ENCODE measurements around the gene NPAS3. TPM values are rescaled to one million over a fixed set of nuclear protein-coding genes. Genes with fewer than 3 reads are reported as not detected.

Gene NPAS3
- total RNA-seq, 2 donors from 2014 or later = 1.1 to 1.8 TPM

GRCh38 chr14:33357225-33358010 lies 418.7 kb downstream of the NPAS3 start:
- no peaks in the 10 kb centered on the region for H3K9me3 ChIP-seq
- no peaks in the 10 kb centered on the region for H3K4me1 ChIP-seq (replicated peaks)
- no peak overlapping the region for H3K27ac ChIP-seq
- no peaks in the 10 kb centered on the region for H3K36me3 ChIP-seq
- no peaks in the 10 kb centered on the region for H3K27me3 ChIP-seq (replicated peaks; ENCODE audit: insufficient read depth)
- H3K4me3 ChIP-seq = no peak overlapping the region
- no peak for DNase-seq (ENCODE audit: low spot score)
- no peak for TF ChIP-seq CTCF (IDR thresholded peaks at IDR 0.05)
- TF ChIP-seq POLR2AphosphoS5 (IDR thresholded peaks at IDR 0.05) = no peak
- TF ChIP-seq POLR2A (IDR thresholded peaks at IDR 0.05) = no peak
- WGBS = 78% methylated on average over 8 of the region's 8 CpGs
- intact Hi-C loops (cut with DNase I) = no loop called here

DNA sequence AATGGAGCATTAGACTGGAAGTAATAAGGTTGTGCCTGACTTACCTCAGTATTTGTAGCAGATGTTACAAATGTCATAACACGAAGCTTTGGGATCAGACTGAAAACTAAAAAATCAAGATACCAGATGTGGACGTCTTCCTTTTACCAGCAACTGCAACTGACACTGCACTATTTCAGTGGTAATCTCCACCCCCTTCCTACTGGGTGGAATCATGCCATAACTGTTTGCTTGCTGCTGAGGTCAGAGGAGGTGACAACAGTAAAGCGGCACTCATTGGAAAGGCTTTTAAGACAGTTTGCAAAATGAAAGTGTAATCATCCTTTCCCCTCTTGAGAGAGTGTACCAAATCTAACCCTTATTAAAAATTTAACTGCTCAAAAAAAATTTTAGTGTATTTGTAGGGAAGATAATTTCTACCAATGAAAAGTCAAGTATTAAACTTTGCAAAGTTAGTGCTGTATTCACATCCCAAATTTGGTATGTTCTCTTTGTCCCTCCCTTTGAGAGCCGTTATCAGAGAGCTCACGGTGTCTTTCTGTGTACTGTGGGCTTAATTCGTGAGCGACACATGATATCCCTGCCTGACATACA lies 420.7 kb downstream of the NPAS3 start:
- intact Hi-C loops (cut with DNase I) = no loop called here
- Histone ChIP-seq H3K27ac (no peak overlapping the region), H3K9me3 (no peaks in the 10 kb centered on the region), H3K4me1 (replicated peaks) (no peaks in the 10 kb centered on the region), H3K4me3 (no peak overlapping the region), H3K27me3 (replicated peaks; ENCODE audit: insufficient read depth) (no peaks in the 10 kb centered on the region), H3K36me3 (no peaks in the 10 kb centered on the region)
- TF ChIP-seq POLR2A (IDR thresholded peaks at IDR 0.05) (no peak), CTCF (IDR thresholded peaks at IDR 0.05) (no peak), POLR2AphosphoS5 (IDR thresholded peaks at IDR 0.05) (no peak)
- no peak for DNase-seq (ENCODE audit: low spot score)
- WGBS = 75% methylated on average over 7 of the region's 7 CpGs

DNA sequence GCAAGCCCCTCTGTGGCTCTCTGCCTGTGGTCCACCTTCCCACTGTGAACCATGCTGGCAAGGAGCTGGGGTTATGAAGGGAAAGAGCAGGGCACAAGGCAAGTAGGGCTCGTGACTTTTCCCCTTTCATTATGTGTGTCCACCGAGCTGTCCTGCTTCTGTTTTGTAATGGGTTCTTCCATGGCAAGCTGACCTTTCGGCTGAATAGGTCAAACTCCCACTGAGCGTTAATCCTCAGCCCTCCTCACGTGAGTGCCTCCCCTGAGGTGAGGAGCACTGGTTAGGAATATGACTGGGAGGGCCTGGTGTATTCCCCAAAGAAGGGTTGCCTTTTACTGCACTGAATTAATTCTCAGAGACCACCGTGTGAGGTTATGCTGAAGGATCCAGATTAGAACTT lies 424.3 kb downstream of the NPAS3 start:
- TF ChIP-seq POLR2AphosphoS5 (IDR thresholded peaks at IDR 0.05) = no peak
- TF ChIP-seq POLR2A (IDR thresholded peaks at IDR 0.05) = no peak
- TF ChIP-seq CTCF (IDR thresholded peaks at IDR 0.05) = no peak
- Histone ChIP-seq H3K4me3 (no peak overlapping the region), H3K27me3 (replicated peaks; ENCODE audit: insufficient read depth) (no peaks in the 10 kb centered on the region), H3K36me3 (no peaks in the 10 kb centered on the region), H3K9me3 (no peaks in the 10 kb centered on the region), H3K27ac (no peak overlapping the region), H3K4me1 (replicated peaks) (no peaks in the 10 kb centered on the region)
- no peak for DNase-seq (ENCODE audit: low spot score)
- intact Hi-C loops (cut with DNase I) = no loop called here
- 82% methylated on average over 6 of the region's 6 CpGs for WGBS

- Histone ChIP-seq H3K27ac (no peak overlapping the region), H3K4me3 (no peak overlapping the region), H3K27me3 (replicated peaks; ENCODE audit: insufficient read depth) (no peaks in the 10 kb centered on the region), H3K36me3 (no peaks in the 10 kb centered on the region), H3K4me1 (replicated peaks) (no peaks in the 10 kb centered on the region), H3K9me3 (no peaks in the 10 kb centered on the region)
- TF ChIP-seq POLR2A (IDR thresholded peaks at IDR 0.05) (no peak), CTCF (IDR thresholded peaks at IDR 0.05) (no peak), POLR2AphosphoS5 (IDR thresholded peaks at IDR 0.05) (no peak)
- intact Hi-C loops (cut with DNase I) = no loop called here
- 84% methylated on average over 3 of the region's 3 CpGs for WGBS
- DNase-seq (ENCODE audit: low spot score) = no peak
Measured at GRCh38 chr14:33363682-33364081, 425.0 kb downstream of the NPAS3 start.

DNA sequence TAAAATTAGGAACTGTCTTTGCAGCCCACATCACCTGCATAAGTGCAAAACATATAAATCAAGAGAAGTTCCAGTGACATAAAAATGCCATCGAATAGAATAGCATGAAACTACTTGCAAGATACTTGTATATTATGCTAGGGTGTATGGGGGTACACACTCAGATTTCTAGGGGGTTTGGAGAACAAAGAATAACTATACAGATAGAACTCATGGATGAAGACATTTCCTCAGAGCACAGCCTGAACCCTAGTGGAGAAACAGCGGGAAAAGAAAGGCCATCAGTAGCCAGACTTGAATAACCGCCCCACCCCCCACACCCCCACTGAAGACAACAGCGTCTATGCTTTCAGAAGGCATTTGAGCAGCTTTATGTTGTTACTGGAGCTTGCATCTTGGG lies 425.8 kb downstream of the NPAS3 start:
- Histone ChIP-seq H3K9me3 (no peaks in the 10 kb centered on the region), H3K27me3 (replicated peaks; ENCODE audit: insufficient read depth) (no peaks in the 10 kb centered on the region), H3K4me3 (no peak overlapping the region), H3K36me3 (no peaks in the 10 kb centered on the region), H3K4me1 (replicated peaks) (no peaks in the 10 kb centered on the region), H3K27ac (no peak overlapping the region)
- intact Hi-C loops (cut with DNase I) = no loop called here
- TF ChIP-seq POLR2A (IDR thresholded peaks at IDR 0.05) = no peak
- no peak for TF ChIP-seq CTCF (IDR thresholded peaks at IDR 0.05)
- TF ChIP-seq POLR2AphosphoS5 (IDR thresholded peaks at IDR 0.05) = no peak
- no peak for DNase-seq (ENCODE audit: low spot score)
- WGBS = 27% methylated on average over 4 of the region's 4 CpGs
